ENCODE measurements around the gene HOXA3. TPM values are rescaled to one million over a fixed set of nuclear protein-coding genes. Genes with fewer than 3 reads are reported as not detected.

HOXA3 gene
- total RNA-seq, 1 experiment from 2014 or later = 4.5 TPM

- H3K27ac ChIP-seq (ENCODE audit: low read length) = peak overlapping the region; percentile 97
- no peaks in the 10 kb centered on the region for H4K20me1 ChIP-seq (ENCODE audit: low read length)
- H3K79me2 ChIP-seq (ENCODE audit: low read length) = peaks cover 100% of the 10 kb centered on the region
- peaks cover 27% of the 10 kb centered on the region for H3K4me1 ChIP-seq (ENCODE audit: insufficient read depth, low read length)
- H3K9ac ChIP-seq (ENCODE audit: low read length) = peak overlapping the region; percentile 90
- ChIA-PET POLR2A (ENCODE audit: unreplicated experiment) (interaction anchor here (0.5 to 1.3 kb wide), 6 partner anchors 10 to 28 kb away, joined by 3 to 7 read pairs (median 5); partner anchors contain the start of genes HOXA11 and HOXA13), CTCF (interaction anchor here (0.7 kb wide), 1 partner anchor 10 kb away, joined by 3 read pairs; no protein-coding TSS in a partner anchor)
- no peaks in the 10 kb centered on the region for H3K9me2 ChIP-seq (replicated peaks; ENCODE audit: low read length)
- intact Hi-C loops (cut with micrococcal nuclease) = no loop called here
- DNase-seq (no peak), ATAC-seq (no peak)
- TF ChIP-seq EZH2 (IDR thresholded peaks at IDR 0.05; ENCODE audit: low read length, unreplicated experiment) (no peak), CTCF (conservative IDR thresholded peaks at IDR 0.05; ENCODE audit: low read depth, low read length) (no peak), EZH2phosphoT487 (IDR thresholded peaks at IDR 0.05; ENCODE audit: borderline replicate concordance, low read length) (no peak)
- BruUV-seq (replicated peaks) = no TSS peak
- no peaks in the 10 kb centered on the region for H3K9me3 ChIP-seq (ENCODE audit: low read length)
- H3K4me2 ChIP-seq (ENCODE audit: low read length) = peak overlapping the region; percentile 93
- no peaks in the 10 kb centered on the region for H3F3A ChIP-seq (ENCODE audit: low read length, unreplicated experiment)
- H3K36me3 ChIP-seq (ENCODE audit: low read depth, low read length) = 0 out of 2 replicates have a peak, but pooled peaks cover 4% of the 10 kb centered on the region
- H3K4me3 ChIP-seq (ENCODE audit: low read length) = peak overlapping the region; percentile 84
- no peaks in the 10 kb centered on the region for H3K27me3 ChIP-seq (ENCODE audit: low read length)
- H2AFZ ChIP-seq (ENCODE audit: low read length) = no peak overlapping the region
Observed at GRCh38 chr7:27172315-27172774, 20.0 kb upstream of the HOXA3 start.

DNA sequence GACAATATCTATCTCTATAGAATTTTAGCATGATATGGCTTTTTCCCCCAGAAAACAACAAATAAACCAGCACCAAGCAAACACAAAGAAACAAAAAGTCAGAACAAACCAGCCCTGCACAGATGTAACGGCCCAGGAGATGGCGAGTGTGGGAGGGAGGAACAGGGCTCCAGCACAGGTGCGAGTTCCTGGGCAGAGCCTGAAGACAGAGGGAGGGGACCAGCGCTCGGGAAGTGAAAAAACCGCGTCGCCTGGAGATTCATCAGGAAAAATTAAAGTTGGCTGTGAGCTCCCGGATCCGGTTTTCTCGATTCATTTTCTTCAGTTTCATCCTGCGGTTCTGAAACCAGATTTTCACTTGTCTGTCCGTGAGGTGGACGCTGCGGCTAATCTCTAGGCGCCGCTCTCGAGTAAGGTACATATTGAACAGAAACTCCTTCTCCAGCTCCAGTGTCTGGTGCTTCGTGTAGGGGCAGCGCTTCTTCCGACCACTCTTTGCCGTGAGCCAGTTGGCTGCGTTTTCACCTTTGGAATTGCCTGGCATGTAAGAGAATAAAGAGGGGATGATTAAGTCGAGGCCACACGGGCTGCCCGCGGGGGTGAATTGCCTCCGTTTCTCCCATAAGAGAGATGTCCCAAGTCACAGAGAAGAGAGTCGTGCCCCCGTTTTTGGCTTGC is 19.4 kb upstream of the HOXA3 start:
- POLR2A ChIA-PET (ENCODE audit: unreplicated experiment) = interaction anchor here (1.3 kb wide), 1 partner anchor 17 kb away, joined by 3 read pairs; no protein-coding TSS in a partner anchor

More for the DNA sequence above, 19.4 kb upstream of the HOXA3 start:
- TF ChIP-seq CTCF (conservative IDR thresholded peaks at IDR 0.05; ENCODE audit: low read depth, low read length) = no peak
- no peak for TF ChIP-seq EZH2phosphoT487 (IDR thresholded peaks at IDR 0.05; ENCODE audit: borderline replicate concordance, low read length)
- no peak for TF ChIP-seq EZH2 (IDR thresholded peaks at IDR 0.05; ENCODE audit: low read length, unreplicated experiment)
- DNase-seq (no peak), ATAC-seq (no peak)
- H3K4me3 ChIP-seq (ENCODE audit: low read length) = peak overlapping the region; percentile 84
- intact Hi-C loops (cut with micrococcal nuclease) = no loop called here
- H3K4me2 ChIP-seq (ENCODE audit: low read length) = peak overlapping the region; percentile 93
- BruUV-seq (replicated peaks) = TSS peak; percentile 5
- H3K4me1 ChIP-seq (ENCODE audit: insufficient read depth, low read length) = peaks cover 26% of the 10 kb centered on the region
- H4K20me1 ChIP-seq (ENCODE audit: low read length) = no peaks in the 10 kb centered on the region
- no peaks in the 10 kb centered on the region for H3K27me3 ChIP-seq (ENCODE audit: low read length)
- H3F3A ChIP-seq (ENCODE audit: low read length, unreplicated experiment) = no peaks in the 10 kb centered on the region
- no peaks in the 10 kb centered on the region for H3K9me2 ChIP-seq (replicated peaks; ENCODE audit: low read length)
- CTCF ChIA-PET = interaction anchor here (0.6 kb wide), 1 partner anchor 8 kb away, joined by 5 read pairs; no protein-coding TSS in a partner anchor
- H3K27ac ChIP-seq (ENCODE audit: low read length) = peak overlapping the region; percentile 97
- H2AFZ ChIP-seq (ENCODE audit: low read length) = no peak overlapping the region
- no peaks in the 10 kb centered on the region for H3K9me3 ChIP-seq (ENCODE audit: low read length)
- H3K9ac ChIP-seq (ENCODE audit: low read length) = peak overlapping the region; percentile 90
- 0 out of 2 replicates have a peak, but pooled peaks cover 4% of the 10 kb centered on the region for H3K36me3 ChIP-seq (ENCODE audit: low read depth, low read length)
- H3K79me2 ChIP-seq (ENCODE audit: low read length) = peaks cover 100% of the 10 kb centered on the region

All from PC-3 (cell line).